ENCODE measurements around the gene TNFRSF4.

Gene TNFRSF4

DNA sequence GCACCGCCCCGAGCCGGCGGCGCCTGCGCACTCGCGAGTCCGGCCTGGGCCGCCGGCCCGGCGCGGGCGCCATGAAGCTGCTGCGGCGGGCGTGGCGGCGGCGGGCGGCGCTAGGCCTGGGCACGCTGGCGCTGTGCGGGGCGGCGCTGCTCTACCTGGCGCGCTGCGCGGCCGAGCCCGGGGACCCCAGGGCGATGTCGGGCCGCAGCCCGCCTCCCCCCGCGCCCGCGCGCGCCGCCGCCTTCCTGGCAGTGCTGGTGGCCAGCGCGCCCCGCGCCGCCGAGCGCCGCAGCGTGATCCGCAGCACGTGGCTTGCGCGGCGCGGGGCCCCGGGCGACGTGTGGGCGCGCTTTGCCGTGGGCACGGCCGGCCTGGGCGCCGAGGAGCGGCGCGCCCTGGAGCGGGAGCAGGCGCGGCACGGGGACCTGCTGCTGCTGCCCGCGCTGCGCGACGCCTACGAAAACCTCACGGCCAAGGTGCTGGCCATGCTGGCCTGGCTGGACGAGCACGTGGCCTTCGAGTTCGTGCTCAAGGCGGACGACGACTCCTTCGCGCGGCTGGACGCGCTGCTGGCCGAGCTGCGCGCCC lies 18.3 kb upstream of the TNFRSF4 start, which contains the start of gene B3GALT6:
Gene B3GALT6, plus strand, starts transcription at position 30 of the 588 bp plus-strand sequence. Its CDS starts 42 bp downstream, at position 72.
- DNase-seq = no peak

DNA sequence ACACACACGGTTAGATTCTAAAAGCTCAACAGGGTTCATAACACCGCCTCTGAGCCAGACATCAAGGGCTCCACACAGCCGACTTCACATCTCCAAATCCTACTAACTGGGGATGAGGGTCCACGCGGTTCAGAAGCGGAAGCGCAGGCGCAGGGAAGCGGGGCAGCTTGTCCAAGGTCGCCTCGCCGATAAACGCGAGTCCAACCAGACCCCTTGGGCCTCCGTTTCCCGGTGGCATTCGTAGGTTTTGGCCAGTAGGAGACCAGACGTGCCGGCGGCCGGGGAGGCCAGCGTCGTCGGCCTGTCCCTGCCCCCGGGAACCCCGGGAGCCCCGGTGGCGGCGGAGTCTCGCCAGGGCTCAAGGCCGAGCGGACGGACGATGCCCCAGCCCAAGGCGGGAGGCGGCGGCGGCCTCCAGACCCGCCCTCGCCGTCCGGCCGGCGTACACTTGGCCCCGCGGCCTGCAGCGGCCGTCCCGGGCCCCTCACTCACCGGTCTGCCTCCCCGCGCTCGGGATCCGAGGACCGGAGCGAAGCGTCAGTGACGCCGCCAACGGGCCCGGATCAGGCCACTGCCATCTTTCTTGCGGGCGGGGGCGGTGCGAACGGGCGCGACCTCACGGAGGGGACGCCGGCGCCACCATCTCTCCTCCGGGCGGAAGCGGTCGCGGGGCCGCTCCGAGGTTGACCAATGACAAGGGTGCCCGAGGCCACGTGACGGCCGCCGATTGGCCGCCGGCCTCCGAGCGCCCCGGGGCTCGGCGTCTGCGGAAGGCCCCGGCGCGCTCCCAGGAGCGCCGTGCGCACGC lies 17.7 kb upstream of the TNFRSF4 start, which contains the start of gene SDF4:
Gene SDF4, minus strand, starts transcription at position 602 of the 808 bp plus-strand sequence. CDS start 3,229 bp downstream, outside the sequence.
- DNase-seq = peak; percentile 97

DNA sequence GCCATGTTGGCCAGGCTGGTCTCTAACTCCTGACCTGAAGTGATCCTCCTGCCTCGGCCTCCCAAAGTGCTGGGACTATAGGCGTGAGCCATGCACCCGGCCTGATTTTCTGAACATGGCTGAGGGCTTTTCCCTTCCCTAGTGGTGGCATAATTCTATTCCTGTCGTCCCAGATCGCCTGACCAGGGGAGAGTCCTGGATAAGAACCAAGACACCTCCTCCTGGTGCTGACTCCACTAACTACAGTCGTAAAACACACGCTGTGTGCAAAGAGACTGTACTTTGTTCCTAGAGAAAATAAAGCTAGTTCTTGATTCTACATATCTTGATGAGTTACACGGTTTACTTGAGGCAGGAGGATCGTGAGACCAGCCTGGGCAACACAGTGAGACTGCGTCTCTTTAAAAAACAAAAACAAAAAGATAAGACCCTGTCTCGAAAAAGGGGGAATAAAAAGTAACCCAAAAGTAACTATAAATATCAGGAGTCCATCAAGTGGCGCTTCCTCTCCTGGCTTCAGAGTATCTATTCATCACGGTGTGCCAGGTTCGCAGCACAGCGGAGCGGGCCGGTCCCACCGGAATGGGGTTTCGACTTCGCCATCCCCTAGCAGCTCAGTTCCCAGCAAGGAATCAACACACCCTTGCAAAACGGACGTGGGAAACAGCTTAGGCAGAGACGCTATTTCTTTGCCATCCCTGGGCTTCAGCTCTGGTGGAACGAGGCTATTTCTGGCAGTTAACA lies 16.9 kb upstream of the TNFRSF4 start:
- DNase-seq = no peak

DNA sequence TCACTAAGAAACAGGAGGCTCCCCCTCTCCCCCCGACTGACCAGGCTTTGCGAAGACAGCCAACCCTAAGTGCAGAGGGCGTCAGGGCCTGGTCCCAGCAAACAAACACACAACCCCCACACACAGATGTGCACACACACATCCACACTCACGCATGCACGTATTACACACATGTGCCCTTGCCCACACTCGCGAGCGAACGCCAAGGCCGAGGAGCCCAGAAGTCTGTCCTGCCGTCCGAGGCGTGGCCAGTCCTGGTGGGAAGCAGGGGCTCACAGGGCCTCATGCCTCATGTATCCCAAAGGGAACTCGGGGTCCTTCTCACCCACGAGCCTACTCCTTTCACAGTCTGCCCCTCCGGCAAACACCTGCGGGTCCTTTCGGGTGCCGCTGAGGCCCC lies 15.8 kb upstream of the TNFRSF4 start:
- no peak for DNase-seq

DNA sequence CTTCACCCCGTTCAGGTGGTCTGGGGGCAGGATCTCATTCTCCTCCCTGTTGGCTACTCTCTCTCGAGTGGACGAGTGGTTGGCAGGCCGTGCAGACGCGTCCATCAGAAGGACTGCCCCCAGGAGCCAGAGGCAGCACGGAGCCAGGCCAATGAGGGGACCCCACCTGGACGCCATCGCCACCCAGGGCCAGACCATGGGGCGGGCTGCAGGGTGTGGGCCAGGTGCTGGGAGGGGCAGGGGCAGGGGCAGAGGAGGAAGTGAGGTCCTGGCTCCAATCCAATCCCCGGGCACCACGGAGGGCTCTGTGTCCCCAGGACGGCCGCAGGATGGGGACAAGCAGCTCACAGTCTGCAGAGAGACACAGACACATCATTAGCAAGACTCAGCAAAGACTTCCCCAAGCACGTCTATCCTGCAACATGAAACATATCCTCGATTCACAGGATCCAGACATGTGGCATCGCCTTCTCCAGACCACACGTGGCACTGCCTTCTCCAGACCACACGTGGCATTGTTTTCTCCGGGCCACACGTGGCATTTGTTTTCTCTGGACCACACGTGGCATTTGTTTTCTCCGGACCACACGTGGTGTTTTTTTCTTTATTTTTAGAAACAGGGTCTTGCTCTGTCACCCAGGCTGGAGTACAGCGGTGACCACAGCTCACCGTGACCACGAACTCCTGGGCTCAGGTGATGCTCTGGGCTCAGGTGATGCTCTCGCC lies 14.8 kb upstream of the TNFRSF4 start:
- no peak for DNase-seq

DNA sequence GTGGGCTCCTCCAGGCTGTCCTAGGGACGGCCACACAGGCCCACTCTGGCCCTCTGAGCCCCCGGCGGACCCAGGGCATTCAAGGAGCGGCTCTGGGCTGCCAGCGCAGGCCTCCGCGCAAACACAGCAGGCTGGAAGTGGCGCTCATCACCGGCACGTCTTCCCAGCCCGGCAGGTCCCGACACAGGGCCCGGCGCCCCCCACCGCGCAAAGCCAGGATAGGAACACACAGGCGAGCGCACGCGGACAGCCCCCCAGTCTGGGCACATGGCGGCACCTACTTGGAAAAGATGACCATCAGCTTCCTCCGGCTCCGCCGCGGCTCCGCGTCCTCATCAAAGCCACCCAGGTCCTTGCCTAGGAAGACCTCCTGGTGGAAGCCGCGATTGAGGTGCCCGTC lies 14.2 kb upstream of the TNFRSF4 start:
- no peak for DNase-seq

DNA sequence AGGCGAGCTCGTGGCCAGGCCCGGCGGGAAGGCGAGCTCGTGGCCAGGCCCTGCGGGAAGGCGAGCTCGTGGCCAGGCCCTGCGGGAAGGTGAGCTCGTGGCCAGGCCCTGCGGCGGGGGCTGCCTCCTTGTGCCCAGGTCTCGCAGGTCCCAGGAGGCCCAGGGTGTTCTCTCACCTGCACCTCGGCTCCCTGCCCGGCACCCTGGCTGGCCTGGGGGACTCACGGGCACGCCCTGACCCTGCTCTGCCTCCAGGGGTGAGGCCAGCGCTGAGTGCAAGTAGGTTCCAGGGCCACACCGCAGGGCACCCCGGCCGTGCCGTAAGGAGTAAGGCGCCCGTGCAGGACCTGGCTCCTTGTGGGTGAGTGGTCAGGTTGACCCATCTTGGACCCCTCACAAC lies 13.4 kb upstream of the TNFRSF4 start:
- DNase-seq = no peak

DNA sequence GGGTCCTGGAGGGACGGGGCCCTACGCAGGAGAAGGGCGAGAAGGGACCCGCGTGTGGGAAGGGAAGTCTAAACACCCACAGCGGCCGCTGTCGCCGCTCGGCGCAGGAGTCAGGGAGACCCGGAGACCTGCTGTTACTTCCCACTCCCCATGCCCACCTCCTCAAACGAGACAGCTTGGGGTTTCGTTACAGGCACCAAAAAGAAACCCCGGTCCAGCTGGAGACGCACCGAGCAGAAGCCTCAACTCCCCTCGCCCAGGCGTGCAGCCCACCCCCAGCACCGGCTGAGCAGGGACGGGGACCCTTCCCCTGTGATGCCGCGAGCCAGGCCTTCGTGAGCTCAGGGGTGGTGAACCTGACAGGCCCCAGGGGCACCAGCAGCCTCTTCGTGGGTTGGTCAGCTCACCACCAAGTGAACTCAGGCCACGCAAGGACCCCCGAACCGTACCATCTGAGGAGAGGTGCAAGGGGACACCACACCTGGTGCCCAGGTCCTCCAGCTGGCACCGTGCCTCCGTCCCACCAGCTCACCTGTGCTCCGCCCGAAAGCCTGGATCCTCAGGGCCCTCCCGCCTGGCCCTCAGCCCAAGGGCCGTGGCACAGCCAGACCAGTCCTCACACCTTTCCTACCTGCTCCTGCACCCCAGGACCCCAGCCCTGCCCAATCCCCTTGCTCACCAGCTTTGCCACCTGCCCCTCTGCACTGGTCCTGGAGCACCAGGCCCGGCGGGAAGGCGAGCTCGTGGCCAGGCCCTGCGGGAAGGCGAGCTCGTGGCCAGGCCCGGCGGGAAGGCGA lies 12.8 kb upstream of the TNFRSF4 start:
- no peak for DNase-seq

DNA sequence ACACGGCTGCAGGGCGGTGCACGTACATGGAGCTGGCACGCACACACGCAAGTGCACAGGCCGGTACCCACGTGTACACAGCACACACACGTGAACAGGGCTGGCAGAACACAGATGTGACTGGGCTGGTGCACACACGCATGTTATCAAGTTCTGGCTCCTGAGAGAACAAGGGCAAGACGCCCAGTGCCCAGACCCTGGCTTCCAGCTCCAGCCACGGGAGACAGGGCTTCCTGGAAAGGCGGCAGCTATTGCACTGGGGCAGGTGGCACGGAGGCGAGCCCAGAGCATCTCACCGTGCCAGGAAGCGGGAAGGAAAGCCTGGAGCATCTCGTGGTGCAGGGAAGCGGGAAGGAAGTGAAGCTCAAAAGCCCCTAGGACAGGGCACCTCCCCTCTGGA lies 12.0 kb upstream of the TNFRSF4 start:
- DNase-seq = no peak

DNA sequence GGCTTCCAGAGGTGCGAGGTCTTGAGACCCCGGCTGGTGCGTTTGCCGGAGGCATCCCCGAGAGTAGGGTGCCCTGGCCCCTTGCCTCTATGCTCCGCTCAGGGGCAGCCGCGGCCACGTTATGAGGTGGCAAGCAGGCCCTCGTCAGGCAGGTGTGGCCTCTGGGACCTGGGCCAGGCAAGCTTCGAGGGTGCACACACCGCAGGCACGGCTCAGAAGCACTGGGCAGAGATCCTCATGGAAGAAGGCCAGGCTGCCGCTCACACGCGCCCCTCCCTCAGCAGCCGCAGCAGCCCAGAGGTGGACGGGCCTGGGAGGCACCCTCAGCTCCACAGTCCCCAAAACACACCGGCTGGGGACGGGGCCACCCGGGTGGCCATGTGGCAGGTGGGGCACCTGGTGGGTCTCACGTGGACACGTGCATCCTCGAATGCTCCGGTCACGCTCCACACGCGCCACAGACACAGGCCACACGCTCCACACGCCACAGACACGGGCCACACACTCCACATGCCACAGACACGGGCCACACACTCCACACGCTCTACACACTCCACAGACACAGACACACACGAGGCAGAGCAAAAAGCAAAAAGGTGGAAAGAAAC lies 11.4 kb upstream of the TNFRSF4 start:
- DNase-seq = no peak

DNA sequence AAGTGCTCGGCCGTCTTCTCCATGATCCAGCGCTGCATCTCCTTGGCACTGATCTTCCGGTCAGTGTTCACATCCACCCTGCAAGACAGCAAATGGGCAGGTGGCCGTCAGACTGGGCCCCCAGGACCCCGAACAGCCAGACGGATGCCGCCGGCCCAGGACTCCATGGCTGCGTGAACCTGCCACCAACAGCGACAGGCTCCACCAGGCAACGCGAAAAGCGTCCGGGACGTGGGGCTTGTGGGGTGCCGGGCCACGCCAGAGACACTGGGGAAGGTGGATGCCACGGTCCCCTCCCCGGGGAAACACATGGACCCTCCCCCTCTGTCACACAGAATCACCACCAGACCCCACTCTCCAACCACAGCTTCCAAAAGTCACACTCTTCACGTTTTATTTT lies 9.9 kb upstream of the TNFRSF4 start:
- no peak for DNase-seq

DNA sequence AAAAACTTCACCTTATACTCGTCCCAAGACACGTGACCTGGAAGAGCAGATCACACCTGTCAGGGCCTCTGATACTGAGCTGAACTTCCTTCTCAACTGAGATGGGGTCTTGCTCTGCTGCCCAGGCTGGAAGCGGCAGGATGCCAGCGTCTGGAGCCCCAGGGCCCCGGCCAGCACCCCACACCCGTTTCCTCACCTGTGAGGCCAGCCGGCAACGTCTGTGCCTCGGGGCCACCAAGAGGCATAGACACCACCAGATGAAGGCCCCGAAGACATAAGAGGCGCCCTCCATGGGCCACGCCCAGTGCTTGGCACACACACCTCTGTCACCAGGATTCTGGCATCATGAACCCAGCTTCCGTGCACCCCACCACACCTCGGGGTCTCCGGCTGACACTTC lies 9.4 kb upstream of the TNFRSF4 start:
- DNase-seq = no peak

DNA sequence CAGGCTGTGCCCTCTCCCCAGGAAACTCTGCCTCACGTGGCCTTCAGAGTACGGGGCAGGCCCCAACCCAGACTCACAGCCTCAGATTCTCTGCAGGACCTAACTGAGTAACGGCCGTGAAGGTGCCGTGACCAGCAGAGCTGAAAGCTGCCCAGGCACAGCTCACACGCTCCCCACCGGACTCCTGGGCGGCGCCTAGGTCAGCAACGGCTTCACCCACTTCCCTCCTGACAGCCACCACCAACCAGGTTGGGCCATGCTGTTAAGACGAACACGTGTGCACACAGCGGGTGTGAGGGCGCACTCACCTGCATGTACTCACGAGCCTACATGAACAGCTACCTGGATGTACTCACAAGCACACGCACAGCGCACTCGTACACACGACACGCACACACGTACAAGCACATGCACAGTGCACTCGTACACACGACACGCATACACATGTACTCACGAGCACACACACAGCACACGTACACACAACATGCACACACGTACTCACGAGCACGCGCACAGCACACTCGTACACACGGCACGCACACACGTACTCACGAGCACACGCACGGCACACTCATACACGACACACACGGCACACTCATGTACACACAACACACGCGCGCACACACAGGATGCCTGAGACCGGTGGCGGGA lies 8.7 kb upstream of the TNFRSF4 start:
- no peak for DNase-seq

DNA sequence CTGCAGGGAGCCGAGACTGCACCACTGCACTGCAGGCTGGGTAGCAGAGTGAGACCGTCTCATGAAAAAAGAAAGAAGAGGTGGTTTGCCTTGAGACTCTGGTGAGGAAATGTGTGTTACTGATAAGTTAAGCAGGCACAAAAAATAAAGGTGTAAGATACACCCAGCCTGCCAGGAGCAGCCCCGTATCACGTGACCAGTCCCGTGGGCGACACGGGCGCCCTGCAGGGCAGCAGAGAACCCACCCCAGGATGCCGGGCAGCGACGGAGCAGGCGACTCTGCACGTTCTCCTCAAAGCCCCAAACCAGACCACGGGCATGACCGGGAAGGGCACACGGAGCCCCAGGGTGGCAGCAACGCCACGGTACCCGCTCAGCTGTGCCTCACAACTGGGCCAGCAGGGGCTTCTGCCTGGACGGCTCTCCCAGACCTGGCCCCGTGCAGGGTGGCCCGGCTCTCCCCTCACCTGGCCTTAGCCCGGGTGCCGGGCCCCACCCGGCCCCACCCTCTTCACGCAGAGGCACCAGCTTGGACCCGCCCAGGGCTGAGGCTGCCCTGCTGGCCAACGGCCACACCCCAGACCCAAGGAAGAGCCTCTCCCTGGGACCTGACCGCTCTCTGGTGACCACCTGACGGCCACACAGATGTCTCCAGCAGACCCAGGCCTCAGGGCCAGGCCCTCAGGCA lies 8.1 kb upstream of the TNFRSF4 start:
- DNase-seq = no peak

DNA sequence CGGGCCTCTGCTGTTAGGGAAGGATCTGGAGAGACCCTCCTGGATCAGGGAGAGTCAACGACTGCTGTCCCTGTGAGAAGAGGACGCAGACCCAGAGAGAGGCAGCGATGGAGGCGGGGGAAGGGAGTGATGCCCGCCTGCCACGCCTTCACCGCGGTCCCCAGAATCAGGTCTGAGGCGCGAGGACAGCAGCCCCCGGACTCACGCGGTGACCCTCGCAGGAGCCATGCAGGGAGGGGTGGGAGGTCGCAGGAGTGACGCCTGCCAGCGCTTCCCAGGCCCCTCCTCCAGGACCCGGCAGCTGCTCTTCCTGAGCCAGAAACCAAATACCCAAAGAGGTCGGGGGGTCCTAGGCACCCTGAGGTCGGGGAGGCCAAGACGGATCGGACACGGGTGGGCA lies 6.2 kb upstream of the TNFRSF4 start:
- DNase-seq = no peak

DNA sequence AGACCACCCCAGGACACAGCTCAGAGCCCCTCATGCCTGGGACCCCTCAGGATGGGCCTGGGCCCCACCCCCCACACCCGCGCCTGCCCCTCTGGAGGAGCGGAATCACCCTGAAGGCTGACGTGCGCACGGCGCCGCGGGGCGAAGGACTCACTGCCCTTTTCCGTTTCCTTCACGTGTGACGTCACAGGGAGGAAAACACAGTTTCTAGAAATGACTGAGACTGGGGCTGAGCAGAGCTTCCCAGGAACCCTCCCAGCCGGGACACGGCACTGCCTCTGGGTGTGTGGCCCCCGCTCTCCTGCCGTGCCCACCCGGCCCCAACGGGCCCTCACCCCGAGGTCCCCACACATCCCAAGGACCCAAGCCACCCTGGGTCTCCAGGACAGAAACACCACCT lies 5.4 kb upstream of the TNFRSF4 start:
- DNase-seq = no peak

DNA sequence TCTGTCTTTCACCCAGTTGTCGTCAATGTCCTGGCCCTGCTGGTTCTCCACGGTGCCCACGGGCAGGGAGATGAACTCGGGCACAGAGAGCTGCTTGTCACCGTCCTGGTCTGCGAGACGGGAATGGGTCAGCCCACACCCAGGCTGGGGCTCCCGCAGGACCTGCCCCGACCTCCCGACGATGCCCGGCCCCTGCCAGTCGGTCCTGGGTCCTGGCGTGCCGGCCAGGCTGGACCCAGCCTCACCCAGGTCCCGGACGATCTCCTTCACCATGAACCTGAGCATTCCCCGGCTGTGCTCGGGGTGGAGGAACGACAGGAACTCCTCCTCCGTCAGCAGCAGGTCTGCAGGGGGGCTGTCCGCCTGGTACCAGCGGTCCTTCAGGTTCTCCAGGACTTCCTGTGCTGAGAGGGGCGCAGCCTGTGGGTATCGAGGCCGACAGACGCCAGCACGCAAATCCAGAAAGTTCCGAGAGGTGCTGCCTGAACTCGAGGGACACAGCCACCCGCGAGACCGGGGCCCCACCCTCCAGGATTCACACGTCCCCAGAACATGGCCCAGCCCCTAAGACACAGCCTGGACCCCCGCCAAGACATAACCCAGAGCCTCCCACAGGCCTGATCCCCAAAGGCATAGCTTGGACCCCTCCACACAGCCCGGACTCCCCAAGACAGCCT lies 4.7 kb upstream of the TNFRSF4 start:
- no peak for DNase-seq

DNA sequence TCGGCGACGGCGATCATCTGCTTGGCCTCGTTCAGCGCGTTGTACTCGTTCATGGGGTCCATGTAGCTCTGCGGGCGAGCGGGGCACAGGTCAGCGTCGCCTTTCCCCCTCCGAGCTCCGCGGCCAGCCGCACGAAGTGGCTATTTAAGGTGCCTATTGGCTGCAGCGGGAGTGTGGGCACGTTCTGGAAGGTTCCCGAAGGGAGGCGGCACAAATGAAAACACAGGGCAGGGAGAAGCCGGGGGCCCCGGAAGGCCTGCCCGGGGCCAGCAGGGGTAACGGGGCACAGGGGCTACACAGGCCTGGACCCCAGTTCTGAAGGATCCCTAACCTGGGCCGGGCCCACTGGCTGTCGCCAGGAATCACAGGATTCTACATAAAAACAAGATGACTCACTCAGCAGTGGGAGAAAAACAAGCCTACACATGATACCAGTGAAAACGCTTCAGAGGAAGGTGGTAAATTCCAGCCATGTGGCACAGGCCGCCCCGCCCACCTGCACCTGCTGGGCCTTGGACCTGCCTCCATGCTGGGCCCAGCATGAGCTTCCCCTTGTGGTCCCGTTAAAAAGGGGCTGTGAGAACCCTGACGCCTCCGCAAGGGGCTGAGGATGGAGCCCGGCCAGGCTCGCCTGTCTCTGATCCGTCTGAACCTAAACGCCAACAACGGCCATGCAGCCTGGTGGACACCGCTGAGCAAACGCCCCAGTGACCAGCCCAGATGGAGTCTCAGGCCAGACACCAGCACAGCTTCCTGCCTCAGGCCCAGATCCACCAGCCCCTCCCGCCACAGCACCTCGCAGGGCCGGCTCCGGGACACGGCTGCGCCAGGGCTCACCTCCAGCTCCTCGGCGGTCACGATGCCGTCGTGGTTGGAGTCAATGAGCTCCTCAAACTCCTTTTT lies 3.9 kb upstream of the TNFRSF4 start:
- no peak for DNase-seq
